Vagina (tissue), 2 donors: ENCODE data around the gene ZNF579. TPM values are rescaled to one million over a fixed set of nuclear protein-coding genes. Genes with fewer than 3 reads are reported as not detected.

Source experiments
- DNase-seq, 2 donors: peaks; one replicate each; pipeline ENCODE4 v3.0.0-alpha.2; 2017; ENCODE audit errors: extremely low spot score in 2 of 2
- H3K27ac ChIP-seq: fragments of 200-600 bp; sonication (generic); one replicate; pipeline ENCODE4 v1.5.1; 2019
- H3K27me3 ChIP-seq: fragments of 200-600 bp; sonication (generic); one replicate; pipeline ENCODE4 v1.5.1; 2019
- H3K36me3 ChIP-seq, 2 donors: fragments of 200-600 bp; sonication (generic); one replicate each; pipeline ENCODE4 v1.5.1; 2017 to 2019
- H3K4me1 ChIP-seq: fragments of 200-600 bp; sonication (generic); one replicate; pipeline ENCODE4 v1.5.1; 2019
- H3K4me3 ChIP-seq, 2 donors: fragments of 200-600 bp; sonication (generic); 1 replicate in 1 of 2; 2 replicates in 1 of 2; pipeline ENCODE4 v1.5.1; 2016 to 2019
- H3K9me3 ChIP-seq: fragments of 200-600 bp; sonication (generic); one replicate; pipeline ENCODE4 v1.5.1; 2019
- POLR2A ChIP-seq, 2 donors: fragments of 450-650 bp; IDR thresholded peaks; one replicate each; pipeline ENCODE4 v1.6.1; 2017; ENCODE audit warnings: antibody characterized with exemption in 2 of 2, mild to moderate bottlenecking in 2 of 2, moderate library complexity in 2 of 2
- POLR2AphosphoS5 ChIP-seq, 2 donors: sonication (generic); formaldehyde crosslinking; IDR thresholded peaks; one replicate each; pipeline ENCODE4 v1.9.0; 2017; ENCODE audit warnings: antibody characterized with exemption in 2 of 2, mild to moderate bottlenecking in 2 of 2, low read depth in 1 of 2; ENCODE audit not compliant: insufficient read depth in 1 of 2
- intact Hi-C: fragments of 100-400 bp; cut with DNase I; formaldehyde crosslinking; loops from one replicate; pipeline ENCODE4 v1.15.1; 2023
- total RNA-seq: library from RNA; depleted of rRNA; stranded (reverse); fragments of >200 nt; gene quantifications from one replicate; pipeline ENCODE4 v1.2.3, GENCODE V29; 2016
- TF ChIP-seq, protein P1 (sequence below), 3 experiments: fragments of 450-650 bp in 2 of 3; fragments of 200-600 bp in 1 of 3; sonication (generic) in 1 of 3; IDR thresholded peaks; one replicate each; pipeline ENCODE4 v1.5.1; 2017 to 2019; ENCODE audit warnings: antibody characterized with exemption in 3 of 3, mild to moderate bottlenecking in 2 of 3, moderate library complexity in 2 of 3

The ZNF579 gene
- total RNA-seq, 1 donor from 2014 or later, result 3.2 TPM

DNA sequence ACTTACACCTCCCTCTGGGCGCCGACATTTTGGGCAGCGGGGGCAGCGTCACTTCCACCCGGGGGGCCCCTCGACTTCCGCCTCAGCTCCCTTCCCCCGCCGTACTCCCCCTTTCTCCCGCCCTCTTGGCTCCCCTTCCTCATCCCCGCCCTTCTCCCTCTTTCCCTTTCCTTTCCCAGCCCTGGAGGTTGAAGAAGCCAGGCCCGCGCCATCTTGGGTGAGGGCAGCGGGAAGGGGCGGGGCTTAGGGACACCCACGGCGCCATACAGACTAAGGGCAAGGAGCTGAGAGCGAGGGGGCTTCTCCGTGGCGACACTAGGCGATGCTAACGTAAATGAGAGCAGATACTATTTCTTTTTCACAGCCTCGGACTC, 18.8 kb upstream of the ZNF579 start, which contains the start of gene FIZ1:
Gene FIZ1 (minus strand): TSS at position 50 of the 374 bp plus-strand sequence. CDS start 1,652 bp downstream, outside the sequence.
- Histone ChIP-seq H3K27ac (peak within 1 kb of the TSS; percentile 95), H3K9me3 (no peaks in the 10 kb centered on the region), H3K4me3 (peak within 1 kb of the TSS; percentile 60 to 72), H3K27me3 (no peaks in the 10 kb centered on the region), H3K4me1 (peaks cover 18% of the 10 kb centered on the region), H3K36me3 (peaks cover 0 to 15% of the 10 kb centered on the region in 2 donors)
- intact Hi-C loops, result no loop called here
- TF ChIP-seq POLR2AphosphoS5 (IDR thresholded peaks at IDR 0.05; ENCODE audit: insufficient read depth in 1 of 2, low read depth in 1 of 2) (peak; percentile 59 to 86), POLR2A (IDR thresholded peaks at IDR 0.05) (no peak)
- TF ChIP-seq, protein P1, sequence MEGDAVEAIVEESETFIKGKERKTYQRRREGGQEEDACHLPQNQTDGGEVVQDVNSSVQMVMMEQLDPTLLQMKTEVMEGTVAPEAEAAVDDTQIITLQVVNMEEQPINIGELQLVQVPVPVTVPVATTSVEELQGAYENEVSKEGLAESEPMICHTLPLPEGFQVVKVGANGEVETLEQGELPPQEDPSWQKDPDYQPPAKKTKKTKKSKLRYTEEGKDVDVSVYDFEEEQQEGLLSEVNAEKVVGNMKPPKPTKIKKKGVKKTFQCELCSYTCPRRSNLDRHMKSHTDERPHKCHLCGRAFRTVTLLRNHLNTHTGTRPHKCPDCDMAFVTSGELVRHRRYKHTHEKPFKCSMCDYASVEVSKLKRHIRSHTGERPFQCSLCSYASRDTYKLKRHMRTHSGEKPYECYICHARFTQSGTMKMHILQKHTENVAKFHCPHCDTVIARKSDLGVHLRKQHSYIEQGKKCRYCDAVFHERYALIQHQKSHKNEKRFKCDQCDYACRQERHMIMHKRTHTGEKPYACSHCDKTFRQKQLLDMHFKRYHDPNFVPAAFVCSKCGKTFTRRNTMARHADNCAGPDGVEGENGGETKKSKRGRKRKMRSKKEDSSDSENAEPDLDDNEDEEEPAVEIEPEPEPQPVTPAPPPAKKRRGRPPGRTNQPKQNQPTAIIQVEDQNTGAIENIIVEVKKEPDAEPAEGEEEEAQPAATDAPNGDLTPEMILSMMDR (IDR thresholded peaks at IDR 0.05), result no peak
- peak in 1 of 2 donors; percentile 99 for DNase-seq

DNA sequence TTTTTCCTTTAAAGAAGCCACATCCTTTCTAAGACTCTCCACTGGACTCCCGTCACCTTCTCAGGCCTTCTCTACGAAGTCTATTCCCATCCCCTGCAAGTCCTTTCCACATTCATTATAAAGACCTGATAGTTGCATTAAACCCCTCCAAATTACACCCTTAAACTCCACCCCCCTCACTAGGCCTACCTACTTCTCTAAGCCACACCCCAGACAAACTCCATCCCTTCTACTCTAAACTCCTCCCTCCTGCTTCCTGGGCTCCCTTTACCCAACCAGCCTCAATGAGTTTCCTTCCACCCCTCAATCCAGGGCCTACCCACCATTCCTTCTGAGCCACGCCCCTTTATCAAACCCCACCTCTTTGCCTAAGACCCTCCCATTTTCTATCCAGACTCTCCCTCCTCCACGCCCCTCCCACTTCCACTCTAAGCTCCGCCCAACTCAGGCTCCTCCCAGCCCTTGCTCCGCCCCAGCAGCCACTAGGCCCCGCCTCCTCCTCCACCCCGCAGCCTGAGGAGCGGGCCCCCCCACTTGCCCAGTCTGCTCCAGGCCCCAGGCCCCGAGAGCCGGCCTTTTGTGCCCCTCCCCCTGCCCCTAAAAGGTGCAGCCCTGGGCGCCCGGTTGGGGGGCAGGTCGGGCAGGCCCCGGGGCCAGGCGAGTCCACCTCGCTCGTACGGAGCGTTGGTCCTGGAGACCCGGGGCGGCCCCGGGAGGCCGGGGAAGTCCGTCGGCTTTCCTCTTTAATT, 18.2 kb upstream of the ZNF579 start:
- Histone ChIP-seq H3K27ac (peak overlapping the region; percentile 95), H3K9me3 (no peaks in the 10 kb centered on the region), H3K27me3 (no peaks in the 10 kb centered on the region), H3K4me3 (peak overlapping the region; percentile 60 to 72), H3K36me3 (peaks cover 0 to 15% of the 10 kb centered on the region in 2 donors), H3K4me1 (peaks cover 12% of the 10 kb centered on the region)
- peak in 1 of 2 donors; percentile 96 for DNase-seq
- TF ChIP-seq POLR2A (IDR thresholded peaks at IDR 0.05), result peak in 1 of 2 donors; percentile 25
- TF ChIP-seq POLR2AphosphoS5 (IDR thresholded peaks at IDR 0.05; ENCODE audit: insufficient read depth in 1 of 2, low read depth in 1 of 2), result peak; percentile 7 to 84
- TF ChIP-seq, protein P1 (IDR thresholded peaks at IDR 0.05), result no peak
- intact Hi-C loops, result no loop called here

DNA sequence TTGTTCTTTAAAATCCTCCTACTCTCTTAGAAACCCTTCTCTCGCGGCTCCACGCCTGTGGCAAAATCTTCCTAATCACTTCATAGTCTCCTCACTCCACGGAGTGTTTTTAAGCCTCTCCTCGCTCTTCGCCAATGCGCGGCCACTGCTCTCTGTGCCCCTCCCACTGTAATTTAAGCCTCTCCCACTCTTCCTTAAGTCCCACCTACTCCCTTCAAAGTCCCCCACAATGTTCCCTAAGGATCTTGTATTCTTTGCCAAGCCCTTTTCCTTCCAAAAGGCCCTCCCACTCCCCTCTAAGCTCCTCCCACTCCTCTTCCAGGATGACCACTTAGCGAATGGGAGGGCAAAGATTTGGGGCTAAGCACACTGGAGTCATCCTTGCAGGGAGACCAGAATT, 17.4 kb upstream of the ZNF579 start:
- intact Hi-C loops, result no loop called here
- Histone ChIP-seq H3K36me3 (peaks cover 0 to 15% of the 10 kb centered on the region in 2 donors), H3K27ac (no peak overlapping the region), H3K9me3 (no peaks in the 10 kb centered on the region), H3K27me3 (no peaks in the 10 kb centered on the region), H3K4me1 (peaks cover 12% of the 10 kb centered on the region), H3K4me3 (no peak overlapping the region)
- no peak for DNase-seq
- TF ChIP-seq, protein P1 (IDR thresholded peaks at IDR 0.05), result no peak
- TF ChIP-seq POLR2AphosphoS5 (IDR thresholded peaks at IDR 0.05; ENCODE audit: insufficient read depth in 1 of 2, low read depth in 1 of 2), result no peak
- no peak for TF ChIP-seq POLR2A (IDR thresholded peaks at IDR 0.05)

DNA sequence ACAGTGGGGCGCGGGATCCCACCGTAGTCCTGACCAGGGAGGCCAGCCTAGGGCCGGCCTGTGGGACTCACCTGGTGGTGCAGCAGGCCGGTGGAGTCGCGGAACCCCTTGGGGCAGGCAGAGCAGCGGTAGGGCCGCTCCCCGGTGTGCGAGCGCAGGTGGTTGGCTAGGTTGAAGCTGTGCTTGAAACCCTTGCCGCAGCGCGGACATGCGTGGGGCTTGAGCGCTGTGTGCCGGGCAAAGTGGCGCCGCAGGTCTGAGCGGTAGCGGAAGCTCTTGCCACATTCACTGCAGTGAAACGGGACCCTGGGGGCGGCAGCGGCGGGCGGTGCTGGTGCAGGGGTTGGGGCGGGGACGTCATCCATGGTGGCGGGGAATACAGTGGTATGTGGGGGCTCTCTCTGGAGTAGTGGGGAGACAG, 16.9 kb upstream of the ZNF579 start:
- DNase-seq, result no peak
- peaks cover 12% of the 10 kb centered on the region for H3K4me1 ChIP-seq
- H3K36me3 ChIP-seq, result peaks cover 0 to 15% of the 10 kb centered on the region in 2 donors
- H3K27ac ChIP-seq, result no peak overlapping the region
- intact Hi-C loops, result no loop called here
- no peaks in the 10 kb centered on the region for H3K9me3 ChIP-seq
- TF ChIP-seq POLR2A (IDR thresholded peaks at IDR 0.05) (no peak), POLR2AphosphoS5 (IDR thresholded peaks at IDR 0.05; ENCODE audit: insufficient read depth in 1 of 2, low read depth in 1 of 2) (no peak)
- TF ChIP-seq, protein P1 (IDR thresholded peaks at IDR 0.05), result no peak
- no peaks in the 10 kb centered on the region for H3K27me3 ChIP-seq
- H3K4me3 ChIP-seq, result no peak overlapping the region

DNA sequence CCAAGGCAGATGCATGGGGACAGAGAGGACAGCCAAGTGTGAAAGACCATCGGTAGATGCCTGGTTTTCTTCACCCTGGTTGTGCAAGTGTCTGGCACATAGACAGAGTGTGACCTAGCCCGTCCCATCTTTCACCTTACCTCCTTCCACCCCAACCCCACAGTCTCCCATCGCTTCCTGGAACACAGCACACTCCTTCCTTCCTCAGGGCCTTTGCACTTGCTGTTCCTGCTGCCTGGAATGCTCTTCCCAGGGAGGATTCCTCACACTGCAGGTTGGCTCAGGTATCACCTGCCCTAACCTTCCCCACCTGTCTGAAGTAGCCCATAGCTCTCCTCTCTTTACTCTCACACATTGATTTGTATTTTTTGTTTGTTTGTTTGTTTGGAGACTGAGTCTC, 15.7 kb upstream of the ZNF579 start:
- Histone ChIP-seq H3K27ac (no peak overlapping the region), H3K27me3 (no peaks in the 10 kb centered on the region), H3K4me3 (no peak overlapping the region), H3K9me3 (no peaks in the 10 kb centered on the region), H3K36me3 (peaks cover 0 to 20% of the 10 kb centered on the region in 2 donors), H3K4me1 (peaks cover 8% of the 10 kb centered on the region)
- intact Hi-C loops, result no loop called here
- DNase-seq, result no peak
- no peak for TF ChIP-seq POLR2A (IDR thresholded peaks at IDR 0.05)
- TF ChIP-seq POLR2AphosphoS5 (IDR thresholded peaks at IDR 0.05; ENCODE audit: insufficient read depth in 1 of 2, low read depth in 1 of 2), result no peak
- TF ChIP-seq, protein P1 (IDR thresholded peaks at IDR 0.05), result no peak
